ENCODE data around the gene VPS26B. TPM values are rescaled to one million over a fixed set of nuclear protein-coding genes. Genes with fewer than 3 reads are reported as not detected.
"Not testable (repeated sequence)": the region's sequence is repeated elsewhere in the genome, so short reads cannot be mapped to it uniquely, and the experiment has no call there.

Gene VPS26B
- total RNA-seq, 1 donor from 2014 or later = 33.2 TPM

- DNase-seq = no peak
These were observed 34.1 kb downstream of the VPS26B start for GRCh38 chr11:134258577-134258976.

- no peak for DNase-seq
These were observed 36.0 kb downstream of the VPS26B start for GRCh38 chr11:134260503-134260902.

GRCh38 chr11:134260983-134261382 is 36.5 kb downstream of the VPS26B start:
- no peak for DNase-seq

DNA sequence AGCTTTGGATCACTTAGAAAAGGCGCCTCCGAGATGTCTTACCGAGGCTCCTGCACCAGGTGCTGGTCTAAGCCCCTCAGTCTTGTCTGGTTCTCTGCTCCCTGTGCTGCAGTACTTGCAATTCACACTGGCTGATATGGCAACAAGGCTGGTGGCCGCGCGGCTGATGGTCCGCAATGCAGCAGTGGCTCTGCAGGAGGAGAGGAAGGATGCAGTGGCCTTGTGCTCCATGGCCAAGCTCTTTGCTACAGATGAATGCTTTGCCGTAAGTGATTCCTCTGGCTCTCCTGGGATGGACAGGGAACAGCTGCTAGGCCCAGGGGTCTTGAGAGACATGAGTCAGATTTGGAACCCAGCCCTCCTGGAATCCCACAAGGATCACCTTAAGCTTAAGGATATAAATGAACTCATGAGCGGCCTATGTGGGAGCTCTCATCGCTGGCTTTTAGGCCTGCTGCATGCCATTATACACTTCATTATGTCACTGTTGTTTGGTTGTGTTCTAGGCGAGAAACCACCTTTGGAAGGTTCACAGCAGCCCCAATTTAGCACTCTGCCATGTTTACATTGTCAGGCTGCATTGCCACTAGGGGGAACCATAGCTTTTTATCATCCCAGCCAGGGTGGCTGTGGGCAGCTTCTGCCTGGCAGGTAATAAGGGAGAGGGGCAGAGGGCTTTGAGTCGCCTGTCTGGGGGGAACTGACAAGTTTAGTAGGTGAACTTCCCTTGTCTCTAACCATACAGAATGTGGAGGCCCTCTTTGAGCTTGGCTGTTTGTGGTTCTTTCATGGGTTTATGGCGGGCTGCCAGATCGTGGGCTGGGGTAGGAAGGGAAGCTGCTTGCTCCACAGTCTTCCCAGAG is 37.4 kb downstream of the VPS26B start:
- no peak for DNase-seq

- no peak for DNase-seq
These were observed 40.7 kb downstream of the VPS26B start for GRCh38 chr11:134264966-134265764.

- DNase-seq = no peak
These were observed 42.0 kb downstream of the VPS26B start for GRCh38 chr11:134266440-134266839.

GRCh38 chr11:134266841-134267251 is 42.4 kb downstream of the VPS26B start:
- DNase-seq = no peak

DNA sequence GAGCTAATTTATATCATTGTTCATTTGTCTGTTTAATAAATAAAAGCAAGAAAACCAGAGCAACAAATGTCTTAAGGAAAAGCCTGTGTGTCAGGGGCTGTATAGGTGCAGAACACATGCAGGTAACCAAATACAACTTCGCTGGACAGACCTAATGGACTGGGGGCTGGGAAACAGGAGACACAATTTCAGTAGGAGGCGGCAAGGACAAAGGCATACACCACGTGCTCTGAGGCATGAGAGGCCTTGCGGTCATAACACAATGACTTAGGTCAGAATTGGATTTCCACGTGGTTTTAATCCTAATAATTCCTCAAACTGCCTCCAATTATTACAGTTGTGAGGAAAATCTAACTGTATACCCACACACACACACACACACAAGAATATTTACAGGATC is 43.0 kb downstream of the VPS26B start:
- no peak for DNase-seq

DNA sequence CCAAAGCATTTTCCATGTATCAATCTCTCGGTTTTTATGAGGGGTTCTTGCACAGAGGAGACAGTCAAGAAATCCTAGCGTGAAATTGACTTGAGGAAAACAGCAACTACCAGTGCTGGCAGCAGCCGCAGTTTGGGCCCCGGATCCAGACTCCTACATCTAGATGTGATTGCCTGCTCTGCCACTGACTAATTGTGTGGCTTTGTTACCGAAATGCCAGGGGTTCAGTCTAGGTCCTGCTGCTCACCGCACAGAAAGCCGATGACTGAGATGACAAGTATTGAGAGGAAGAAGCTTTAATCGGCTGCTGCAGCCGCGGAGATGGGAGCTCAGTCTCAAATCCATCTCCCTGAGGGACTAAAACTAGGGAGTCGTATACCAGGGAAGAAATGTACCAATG is 43.5 kb downstream of the VPS26B start:
- DNase-seq = no peak

- no peak for DNase-seq
These were observed 45.8 kb downstream of the VPS26B start for GRCh38 chr11:134270250-134270714.

- no peak for DNase-seq
These were observed 47.5 kb downstream of the VPS26B start for GRCh38 chr11:134271978-134272377.

DNA sequence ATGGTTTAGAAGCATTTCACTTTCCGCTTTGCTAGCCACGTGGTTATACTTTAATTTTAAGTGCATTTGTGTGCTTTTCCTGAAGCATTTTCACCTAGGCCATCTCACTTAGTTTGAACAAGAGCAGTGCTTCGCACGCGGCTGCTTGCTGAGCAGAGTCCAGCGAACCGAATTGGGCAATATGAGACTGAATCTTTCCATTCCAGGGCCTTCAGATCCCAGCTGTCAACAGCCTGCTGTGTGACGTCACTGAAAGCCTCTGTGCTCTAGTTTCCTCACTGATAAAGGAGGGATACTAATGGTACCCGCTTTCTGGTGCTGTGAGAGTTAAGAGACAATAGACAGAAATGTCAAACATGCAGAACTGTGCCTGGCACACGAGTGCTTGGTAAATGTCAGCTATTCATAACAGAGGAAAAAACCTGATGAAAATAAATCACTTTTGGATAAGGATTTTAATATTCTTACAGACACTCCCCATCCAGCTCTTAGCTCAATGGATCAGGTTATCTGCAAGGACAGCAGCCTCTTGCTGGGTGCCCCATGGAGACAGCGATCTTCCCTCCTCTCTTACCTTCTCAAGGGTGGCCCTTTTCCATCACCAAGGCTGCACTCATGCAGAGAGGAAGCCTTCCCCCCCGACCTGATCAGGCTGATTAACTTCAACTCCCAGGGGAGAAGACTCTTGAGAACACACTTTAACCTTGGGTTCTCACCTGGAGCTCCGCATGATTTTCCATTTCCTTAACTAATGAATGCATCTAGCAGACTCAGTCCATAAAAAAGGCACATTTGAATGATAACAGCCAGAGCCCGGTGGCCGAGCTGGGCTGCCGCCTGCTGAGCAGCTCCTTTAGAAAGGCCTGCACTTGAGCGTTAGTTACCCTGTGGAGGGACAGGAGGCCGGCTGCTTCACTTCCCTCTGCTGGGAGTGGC is 48.2 kb downstream of the VPS26B start:
- no peak for DNase-seq

- no peak for DNase-seq
These were observed 48.8 kb downstream of the VPS26B start for GRCh38 chr11:134273317-134273712.

DNA sequence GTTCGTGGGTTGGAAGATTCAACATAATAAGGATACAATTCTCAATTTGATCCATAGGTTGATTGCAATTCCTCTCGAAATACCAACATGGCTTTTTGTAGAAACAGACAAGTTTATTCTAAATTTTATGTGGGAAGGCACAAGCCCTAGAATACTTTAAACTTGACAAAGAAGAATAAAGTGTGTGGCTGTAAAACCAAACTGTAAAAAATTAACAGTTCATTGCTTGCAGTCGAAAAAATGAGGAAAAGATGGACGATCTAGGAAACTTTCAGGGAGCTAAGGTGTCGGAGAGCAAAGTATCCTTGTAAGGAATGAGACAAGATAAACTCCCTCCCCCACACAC is 50.7 kb downstream of the VPS26B start:
- DNase-seq = no peak

GRCh38 chr11:134275534-134276395 is 51.3 kb downstream of the VPS26B start, which contains the start of gene GLB1L3:
Gene GLB1L3, plus strand, starts transcription at chr11:134276379. Its CDS starts 362 bp downstream, at chr11:134276741.
- no peak for DNase-seq

GRCh38 chr11:134276396-134277182 is 52.1 kb downstream of the VPS26B start:
- no peak for DNase-seq

DNA sequence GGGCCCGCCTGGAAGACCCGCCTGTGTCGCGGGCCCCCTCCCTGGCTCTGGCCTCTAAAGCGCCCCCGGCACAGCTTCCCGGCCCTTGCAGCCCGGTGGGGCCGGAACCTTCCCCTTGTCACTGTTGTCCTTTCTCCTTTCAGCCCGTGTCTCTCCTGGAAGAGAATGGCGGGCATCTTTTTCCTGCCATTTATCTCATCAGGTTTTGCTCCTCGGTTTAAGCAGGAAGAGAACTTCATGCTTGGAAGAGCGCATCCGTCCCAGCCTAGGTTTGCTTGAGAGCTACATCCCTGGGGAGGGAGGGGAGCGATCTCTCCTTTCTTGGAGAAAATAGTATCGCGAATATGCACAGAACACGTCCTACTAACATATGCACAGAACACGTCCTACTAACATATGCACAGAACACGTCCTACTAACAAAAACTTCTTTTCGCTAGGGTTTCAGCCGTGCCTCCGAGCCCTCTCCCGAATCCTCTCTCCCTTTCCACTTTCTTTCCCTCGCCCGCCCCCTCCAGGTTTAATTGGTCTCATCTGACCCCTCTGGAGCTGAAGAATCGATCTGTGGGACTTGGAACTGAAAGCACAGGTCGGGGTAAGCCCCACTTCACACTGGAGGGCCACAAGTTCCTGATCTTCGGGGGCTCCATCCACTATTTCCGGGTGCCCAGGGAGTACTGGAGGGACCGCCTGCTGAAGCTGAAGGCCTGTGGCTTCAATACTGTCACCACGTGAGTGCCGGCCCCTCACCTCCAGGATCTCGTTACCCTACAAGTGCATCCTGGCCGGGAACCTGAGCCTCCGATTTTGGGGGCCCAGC is 52.9 kb downstream of the VPS26B start:
- no peak for DNase-seq

GRCh38 chr11:134278356-134278755 is 53.9 kb downstream of the VPS26B start:
- DNase-seq = no peak

DNA sequence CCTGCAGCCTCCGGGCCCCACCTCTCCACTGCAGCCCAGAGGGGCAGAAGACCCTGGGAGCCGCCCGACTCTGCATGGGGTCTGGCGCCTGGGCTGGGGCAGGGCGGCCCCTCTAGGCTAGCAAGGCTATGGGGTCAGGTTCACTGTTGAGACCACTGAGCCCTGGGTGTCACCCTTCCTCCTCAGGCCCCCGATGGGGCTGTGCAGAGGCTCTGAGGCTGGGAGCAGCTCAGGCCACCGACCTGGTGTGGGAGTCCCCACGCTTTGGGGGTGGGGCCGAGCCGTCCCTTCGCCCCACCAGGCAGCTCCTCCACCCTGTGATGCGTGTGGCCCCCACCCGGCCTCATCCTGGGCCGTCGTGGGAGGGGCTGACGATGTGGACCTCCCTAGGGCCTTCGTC is 57.2 kb downstream of the VPS26B start:
- not testable (repeated sequence) for DNase-seq
